Neural crest cell (in vitro differentiated cells): Measurements from ENCODE around the gene BTD. TPM values are rescaled to one million over a fixed set of nuclear protein-coding genes. Genes with fewer than 3 reads are reported as not detected.

Experiments used
- DNase-seq: peaks from one replicate; pipeline ENCODE4 v3.0.0; 2021; ENCODE audit warnings: low read depth, mixed read lengths, low spot score
- H3K27ac Mint-ChIP-seq: one replicate; pipeline ENCODE4 v1.8.0; 2021; ENCODE audit warnings: mild to moderate bottlenecking, mixed read lengths; ENCODE audit not compliant: unreplicated experiment
- H3K27me3 Mint-ChIP-seq: 2 replicates; pipeline ENCODE4 v1.8.0; 2021; ENCODE audit warnings: low read depth, mild to moderate bottlenecking, mixed read lengths
- H3K36me3 Mint-ChIP-seq: 2 replicates; pipeline ENCODE4 v1.8.0; 2021; ENCODE audit warnings: low read depth, mild to moderate bottlenecking, mixed read lengths
- H3K4me1 Mint-ChIP-seq: 2 replicates; pipeline ENCODE4 v1.8.0; 2021; ENCODE audit warnings: mixed read lengths
- H3K4me3 Mint-ChIP-seq: one replicate; pipeline ENCODE4 v1.8.0; 2021; ENCODE audit warnings: mild to moderate bottlenecking, mixed read lengths
- H3K9me3 Mint-ChIP-seq: 2 replicates; pipeline ENCODE4 v1.8.0; 2021; ENCODE audit warnings: mixed read lengths
- CTCF ChIP-seq: fragments of 200-600 bp; sonication (generic); conservative IDR thresholded peaks from 2 replicates; pipeline ENCODE4 v1.5.0; 2021; ENCODE audit warnings: antibody characterized with exemption, mild to moderate bottlenecking
- microRNA-seq: library from miRNA; unstranded; fragments of <30 nt; microRNA quantifications from one replicate; pipeline ENCODE4, GENCODE V29; 2020
- total RNA-seq: library from RNA; stranded (reverse); gene quantifications from 2 replicates; pipeline ENCODE4 v1.2.1, GENCODE V29; 2021

BTD gene
- total RNA-seq, 1 donor from 2014 or later: 5.8 TPM

GRCh38 chr3:15690230-15690629 is 88.7 kb downstream of the BTD start:
- DNase-seq: no peak
- H3K4me1 Mint-ChIP-seq: peaks cover 43% of the 10 kb centered on the region
- peaks cover 9% of the 10 kb centered on the region for H3K36me3 Mint-ChIP-seq
- H3K27me3 Mint-ChIP-seq: no peaks in the 10 kb centered on the region
- H3K9me3 Mint-ChIP-seq: no peaks in the 10 kb centered on the region
- peak overlapping the region; percentile 45 for H3K27ac Mint-ChIP-seq
- no peak for TF ChIP-seq CTCF
- no peak overlapping the region for H3K4me3 Mint-ChIP-seq

- Mint-ChIP-seq H3K27me3 (no peaks in the 10 kb centered on the region), H3K36me3 (peaks cover 9% of the 10 kb centered on the region), H3K27ac (peak overlapping the region; percentile 10), H3K9me3 (no peaks in the 10 kb centered on the region), H3K4me3 (no peak overlapping the region), H3K4me1 (peaks cover 48% of the 10 kb centered on the region)
- no peak for DNase-seq
- no peak for TF ChIP-seq CTCF
Measured at GRCh38 chr3:15690748-15691147, 89.2 kb downstream of the BTD start.

- Mint-ChIP-seq H3K9me3 (peaks cover 2% of the 10 kb centered on the region), H3K36me3 (peaks cover 18% of the 10 kb centered on the region), H3K27me3 (no peaks in the 10 kb centered on the region), H3K4me1 (peaks cover 48% of the 10 kb centered on the region), H3K4me3 (no peak overlapping the region), H3K27ac (no peak overlapping the region)
- no peak for DNase-seq
- peak; percentile 34 for TF ChIP-seq CTCF
Measured at GRCh38 chr3:15693355-15693754, 91.8 kb downstream of the BTD start.

- Mint-ChIP-seq H3K27me3 (no peaks in the 10 kb centered on the region), H3K27ac (peak overlapping the region; percentile 0), H3K9me3 (peaks cover 2% of the 10 kb centered on the region), H3K4me1 (peaks cover 43% of the 10 kb centered on the region), H3K36me3 (peaks cover 22% of the 10 kb centered on the region), H3K4me3 (no peak overlapping the region)
- no peak for TF ChIP-seq CTCF
- DNase-seq: no peak
Measured at GRCh38 chr3:15694628-15695027, 93.1 kb downstream of the BTD start.

Small RNAs within 50 kb of the gene (microRNA-seq; reads per million reads assigned to microRNA genes)
- not detected for gene MIR3134

Other genes with a start within 250 kb of the BTD start
- 27.3 and 28.2 TPM in 2 replicates for gene METTL6, start 174.2 kb upstream of the BTD start, total RNA-seq
- gene EAF1, start 174.1 kb upstream of the BTD start, total RNA-seq: 24.9 and 26.3 TPM in 2 replicates
- gene COLQ, start 80.0 kb upstream of the BTD start, total RNA-seq: 2.8 and 3.2 TPM in 2 replicates
- 14.0 and 16.3 TPM in 2 replicates for gene HACL1, start 176 bp upstream of the BTD start, total RNA-seq
- gene ANKRD28, start 196.2 kb downstream of the BTD start, total RNA-seq: 34.6 and 36.8 TPM in 2 replicates